HL-60/S4 (cell line): ENCODE data around the gene TBL1X.

Source experiments
- in situ Hi-C: fragments of 300-500 bp; cut with MboI; formaldehyde crosslinking; loops from 2 replicates; pipeline ENCODE4 v1.14.3; 2022; ENCODE audit warnings: low sequenced_read_pairs

TBL1X gene

GRCh38 chrX:9789555-9789954 is 324.7 kb downstream of the TBL1X start:
- in situ Hi-C loops = no loop called here
